K562 (cell line): Measurements from ENCODE around the gene NSF. TPM values are rescaled to one million over a fixed set of nuclear protein-coding genes. Genes with fewer than 3 reads are reported as not detected.

Experiments used
- ATAC-seq: fragments of 200-7000 bp; cut with Tn5 transposase; 3 replicates; pipeline ENCODE4 v1.9.1; 2020; ENCODE audit warnings: moderate library complexity
- BruUV-seq: library from RNA; stranded (reverse); fragments of 400-500 nt; replicated peaks from 2 replicates; lab custom pipeline; 2021; lab: Mats Ljungman, UMichigan
- CTCF ChIA-PET: fragments of 300-600 bp; formaldehyde crosslinking; extraction: SDS; loops from one replicate; lab custom pipeline; 2021; ENCODE audit warnings: low intra/inter-chr PET ratio; lab: Yijun Ruan, JAX
- POLR2A ChIA-PET: fragments of 300-600, 350-650 bp; sonication (Branson Sonifier 250); formaldehyde crosslinking; extraction: SDS; loops from one replicate; lab custom pipeline; 2021; ENCODE audit warnings: antibody characterized with exemption, inconsistent platforms; lab: Yijun Ruan, JAX
- DNase-seq, 4 experiments: peaks; one replicate each; pipeline versions ENCODE4 v3.0.0 to v3.0.0-alpha.2; 2011 to 2018; ENCODE audit warnings: low spot score in 3 of 4, mixed read lengths in 3 of 4; ENCODE audit errors: extremely low read depth in 1 of 4
- FAIRE-seq: peaks from 2 replicates; lab custom pipeline; 2011; peaks lifted over from hg19 to GRCh38; lab: Jason Lieb, UNC
- H2AFZ ChIP-seq: 2 replicates; pipeline ENCODE4 v1.6.0; 2011; ENCODE audit warnings: low read depth, low read length, control low read depth, inconsistent platforms
- H3K27ac ChIP-seq: fragments of 200-600 bp; 3 replicates; pipeline ENCODE4 v1.8.0; 2011; ENCODE audit warnings: low read depth, mild to moderate bottlenecking, control low read depth, inconsistent platforms, low read length, moderate library complexity, mixed read lengths; ENCODE audit errors: extremely low read depth
- H3K27me3 ChIP-seq, 2 experiments: fragments of 300-600 bp in 1 of 2; 2 replicates in 1 of 2; 3 replicates in 1 of 2; pipeline versions ENCODE4 v1.6.0 to v1.8.0; 2011; ENCODE audit warnings: inconsistent platforms in 2 of 2, low read length in 2 of 2, mild to moderate bottlenecking in 1 of 2, mixed read lengths in 1 of 2, moderate library complexity in 1 of 2; ENCODE audit not compliant: control insufficient read depth in 2 of 2, insufficient read depth in 2 of 2
- H3K36me3 ChIP-seq: fragments of 300-600 bp; 3 replicates; pipeline ENCODE4 v1.8.0; 2011; ENCODE audit warnings: mild to moderate bottlenecking, low read length, inconsistent platforms; ENCODE audit not compliant: control insufficient read depth, insufficient read depth
- H3K4me1 ChIP-seq, 2 experiments: fragments of 200-600 bp in 1 of 2; replicated peaks in 1 of 2; 2 replicates in 1 of 2; 3 replicates in 1 of 2; pipeline versions ENCODE4 v1.5.1 to v1.8.0; 2011; ENCODE audit warnings: inconsistent platforms in 2 of 2, low read length in 2 of 2, mild to moderate bottlenecking in 1 of 2, mixed read lengths in 1 of 2, moderate library complexity in 1 of 2; ENCODE audit not compliant: control insufficient read depth in 2 of 2, insufficient read depth in 2 of 2
- H3K4me2 ChIP-seq: 2 replicates; pipeline ENCODE4 v1.6.1; 2011; ENCODE audit warnings: low read length, control low read depth, inconsistent platforms, mixed read lengths; ENCODE audit not compliant: insufficient read depth
- H3K4me3 ChIP-seq: fragments of 200-600 bp; sonication (generic), shearing (Covaris generic); 2 replicates; pipeline ENCODE4 v1.5.1; 2016; ENCODE audit warnings: control low read depth, inconsistent platforms
- H3K79me2 ChIP-seq: fragments of 200-600 bp; 3 replicates; pipeline ENCODE4 v1.8.0; 2011; ENCODE audit warnings: low read length, inconsistent platforms; ENCODE audit not compliant: control insufficient read depth, insufficient read depth
- H3K9ac ChIP-seq, 2 experiments: 2 replicates each; pipeline versions ENCODE4 v1.6.0 to v1.6.1; 2011; ENCODE audit warnings: low read depth in 2 of 2, low read length in 2 of 2, control low read depth in 1 of 2, inconsistent platforms in 1 of 2, mild to moderate bottlenecking in 1 of 2, mixed read lengths in 1 of 2; ENCODE audit not compliant: insufficient read depth in 1 of 2
- H3K9me1 ChIP-seq: one replicate; pipeline ENCODE4 v1.6.0; 2011; ENCODE audit warnings: inconsistent platforms, mild to moderate bottlenecking, low read length, moderate library complexity; ENCODE audit not compliant: control insufficient read depth, insufficient read depth
- H3K9me3 ChIP-seq: replicated peaks from 2 replicates; pipeline ENCODE4 v1.5.1; 2011; ENCODE audit warnings: low read depth, low read length, inconsistent platforms; ENCODE audit not compliant: control insufficient read depth, insufficient read depth
- H4K20me1 ChIP-seq: replicated peaks from 2 replicates; pipeline ENCODE4 v1.6.1; 2011; ENCODE audit warnings: low read length, inconsistent platforms, mixed read lengths; ENCODE audit not compliant: control insufficient read depth, insufficient read depth
- E2F5 ChIP-seq: sonication (generic); formaldehyde crosslinking; IDR thresholded peaks from 2 replicates; pipeline ENCODE4 v1.8.0; 2022; ENCODE audit warnings: mild to moderate bottlenecking, missing genetic modification reagents
- ETS1 ChIP-seq: conservative IDR thresholded peaks from 2 replicates; pipeline ENCODE4 v1.6.1; 2011; ENCODE audit warnings: low read depth, mild to moderate bottlenecking, low read length; ENCODE audit not compliant: control insufficient read depth
- PRDM10 ChIP-seq: fragments of 450-650 bp; IDR thresholded peaks from 2 replicates; pipeline ENCODE4 v1.6.1; 2018; ENCODE audit not compliant: partially characterized antibody
- SFPQ ChIP-seq: fragments of 200-400 bp; formaldehyde crosslinking; IDR thresholded peaks from 2 replicates; pipeline ENCODE4 v1.6.1; 2017; ENCODE audit warnings: mild to moderate bottlenecking, low read depth, low read length, moderate library complexity
- WGBS: fragments of 100-300 bp; shearing (Covaris generic); methylation state at CpG from one replicate; pipeline ENCODE4 v1.1.6; 2016; ENCODE audit warnings: low coverage, mixed read lengths; ENCODE audit not compliant: insufficient coverage; ENCODE audit errors: missing lambda C conversion rate; 5-methylcytosine and 5-hydroxymethylcytosine counted together
- in situ Hi-C: fragments of 300-500 bp; cut with MboI; formaldehyde crosslinking; loops from 4 replicates; pipeline ENCODE4 v1.15.0; 2018; ENCODE audit warnings: inconsistent platforms, mixed read lengths
- intact Hi-C: fragments of 100-400 bp; cut with micrococcal nuclease; formaldehyde crosslinking; loops from 2 replicates; pipeline ENCODE4 v1.14.2; 2022
- polyA plus RNA-seq, 8 experiments: library from polyadenylated mRNA; depleted of rRNA in 4 of 8; stranded (reverse) in 5 of 8; unstranded in 3 of 8; fragments of >200 nt; fragmentation: Nextera tagmentation in 2 of 8; fragmentation: Illumina TruSeq in 1 of 8; extraction: Ambion mirVana in 2 of 8; extraction: Trizol in 1 of 8; gene quantifications; 2 replicates each; pipeline versions ENCODE4 v1.2.1 to v1.2.3, GENCODE V29; 2011 to 2014; ENCODE audit warnings: inconsistent platforms in 1 of 8, missing spikeins in 1 of 8
- total RNA-seq, 7 experiments: library from RNA; depleted of rRNA in 6 of 7; stranded (reverse); fragments of >200 nt in 6 of 7; fragmentation: Illumina TruSeq in 2 of 7; extraction: Trizol in 2 of 7; gene quantifications; 2 replicates each; pipeline versions ENCODE4 v1.2.1 to v1.2.3, GENCODE V29; 2011 to 2021; ENCODE audit warnings: low replicate concordance in 1 of 7

Gene NSF
- total and polyA plus RNA-seq, 9 of the 15 experiments (the other 6 are each of a cell fraction or from before 2014, with no cell fraction given) = 16.7 to 39.8 (median 36.7) TPM

- no peak overlapping the region for H3K4me3 ChIP-seq
- ATAC-seq = no peak
- no peaks in the 10 kb centered on the region for H3K9me3 ChIP-seq
- ChIA-PET CTCF (no interaction called here), POLR2A (no interaction called here)
- WGBS = 84% methylated on average over 7 of the region's 7 CpGs
- no peak for FAIRE-seq
- peaks cover 19% of the 10 kb centered on the region; the same call in 2 of the 3 replicates for H3K36me3 ChIP-seq
- no peak overlapping the region for H3K4me2 ChIP-seq
- no peaks in the 10 kb centered on the region for H3K27me3 ChIP-seq
- no peak for DNase-seq
- H3K9me1 ChIP-seq = no peaks in the 10 kb centered on the region
- no peaks in the 10 kb centered on the region for H4K20me1 ChIP-seq
- H3K4me1 ChIP-seq = peaks cover 0 to 3% of the 10 kb centered on the region in 2 experiments; a peak in 1 of 5 replicates
- no peak overlapping the region; a peak in 1 of 4 replicates for H3K9ac ChIP-seq
- no peak overlapping the region for H3K27ac ChIP-seq
- no peak for TF ChIP-seq E2F5 (CRISPR knock-in tag)
- TF ChIP-seq ETS1 = no peak
- TF ChIP-seq SFPQ = no peak
- TF ChIP-seq PRDM10 = peak; percentile 82
- intact Hi-C loops = no loop called here
- no peaks in the 10 kb centered on the region for H3K79me2 ChIP-seq
- BruUV-seq = no TSS peak
- in situ Hi-C loops = no loop called here
- H2AFZ ChIP-seq = no peak overlapping the region
Measured at GRCh38 chr17:46732754-46733398, 142.4 kb downstream of the NSF start.
